IPS-20b (cell line): ENCODE measurements around the gene USP10.
A peak's percentile ranks its signal among the peaks of the same experiment; 100 is the strongest.
"Not testable (repeated sequence)": the region's sequence is repeated elsewhere in the genome, so short reads cannot be mapped to it uniquely, and the experiment has no call there.

Source experiments
- H3K27ac ChIP-seq: one replicate; pipeline ENCODE4 v1.5.1; 2013; ENCODE audit warnings: low read length
- H3K27me3 ChIP-seq: 2 replicates; pipeline ENCODE4 v1.6.1; 2013; ENCODE audit warnings: mild to moderate bottlenecking, low read length, inconsistent platforms; ENCODE audit not compliant: insufficient read depth
- H3K36me3 ChIP-seq: 2 replicates; pipeline ENCODE4 v1.6.1; 2013; ENCODE audit warnings: low read depth, mild to moderate bottlenecking, inconsistent platforms, low read length, moderate library complexity; ENCODE audit not compliant: insufficient read depth
- H3K4me1 ChIP-seq: 2 replicates; pipeline ENCODE4 v1.6.1; 2013; ENCODE audit warnings: mild to moderate bottlenecking, control low read depth, inconsistent platforms, low read length, moderate library complexity; ENCODE audit not compliant: insufficient read depth
- H3K4me3 ChIP-seq: 2 replicates; pipeline ENCODE4 v1.5.1; 2013; ENCODE audit warnings: mild to moderate bottlenecking, low read length, inconsistent platforms
- H3K9ac ChIP-seq: 2 replicates; pipeline ENCODE4 v1.6.1; 2013; ENCODE audit warnings: low read depth, mild to moderate bottlenecking, inconsistent platforms, low read length, moderate library complexity
- H3K9me3 ChIP-seq: 2 replicates; pipeline ENCODE4 v1.6.1; 2013; ENCODE audit warnings: mild to moderate bottlenecking, low read depth, low read length, inconsistent platforms; ENCODE audit not compliant: insufficient read depth

The USP10 gene

DNA sequence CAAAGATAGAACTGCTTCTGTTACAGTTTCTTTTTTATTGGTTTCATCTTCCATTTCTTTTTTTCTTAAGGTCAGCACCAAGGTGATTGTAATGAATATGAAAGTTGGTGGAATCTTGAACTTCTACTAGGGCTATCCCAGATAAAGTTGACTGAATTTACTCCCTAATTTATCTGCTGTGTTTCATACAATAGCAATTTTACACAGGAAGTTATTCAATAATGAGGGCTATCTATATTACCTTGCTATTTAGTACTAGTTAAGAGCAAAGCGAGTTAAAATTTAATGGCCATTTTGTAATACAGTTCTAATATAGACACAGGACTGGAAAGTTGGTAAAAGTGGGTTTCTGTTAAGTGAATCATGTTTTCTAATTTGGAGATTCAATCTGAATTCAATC lies 24.1 kb downstream of the USP10 start:
- Histone ChIP-seq H3K4me3 (no peak overlapping the region), H3K27me3 (no peaks in the 10 kb centered on the region), H3K9me3 (no peaks in the 10 kb centered on the region), H3K36me3 (peaks cover 9% of the 10 kb centered on the region; the same call in 1 of the 2 replicates), H3K4me1 (peaks cover 45% of the 10 kb centered on the region), H3K9ac (no peak overlapping the region), H3K27ac (no peak overlapping the region)

DNA sequence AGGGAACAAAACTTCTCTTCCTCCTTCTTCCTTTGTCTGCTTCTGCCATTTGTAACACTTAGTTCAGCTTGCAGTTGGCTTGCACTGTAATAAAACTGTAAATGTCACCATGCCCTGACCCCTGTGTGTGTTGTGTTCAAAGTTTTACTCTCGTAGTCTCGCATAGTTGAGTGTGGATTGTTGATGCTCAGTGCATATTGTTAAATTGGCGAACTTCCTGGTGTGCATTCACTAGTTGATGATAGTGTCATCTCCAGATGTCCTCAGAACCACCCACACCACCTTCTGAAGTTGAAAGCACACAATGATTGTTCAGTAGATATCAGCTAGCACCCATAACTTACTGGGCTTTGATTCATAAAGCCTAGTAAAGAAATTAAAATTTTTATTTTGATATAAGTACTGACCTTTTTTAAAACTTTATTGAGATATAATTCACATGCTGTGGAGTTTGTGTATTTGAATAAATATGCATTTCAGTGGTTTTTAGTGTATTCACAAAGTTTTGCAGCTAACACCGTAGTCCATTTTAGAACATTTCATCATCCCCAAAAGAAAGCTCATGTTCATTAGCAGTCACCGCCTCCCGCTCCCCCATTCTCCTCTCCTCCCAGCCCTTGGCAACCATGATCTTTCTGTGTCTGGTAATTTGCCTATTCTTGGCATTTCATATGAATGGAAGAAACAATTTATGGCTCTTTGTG lies 25.0 kb downstream of the USP10 start:
- H3K9ac ChIP-seq = no peak overlapping the region; the same call in 1 of the 2 replicates
- peaks cover 5% of the 10 kb centered on the region; the same call in 1 of the 2 replicates for H3K36me3 ChIP-seq
- no peaks in the 10 kb centered on the region for H3K27me3 ChIP-seq
- no peak overlapping the region for H3K4me3 ChIP-seq
- H3K27ac ChIP-seq = no peak overlapping the region
- H3K9me3 ChIP-seq = no peaks in the 10 kb centered on the region
- H3K4me1 ChIP-seq = peaks cover 53% of the 10 kb centered on the region

DNA sequence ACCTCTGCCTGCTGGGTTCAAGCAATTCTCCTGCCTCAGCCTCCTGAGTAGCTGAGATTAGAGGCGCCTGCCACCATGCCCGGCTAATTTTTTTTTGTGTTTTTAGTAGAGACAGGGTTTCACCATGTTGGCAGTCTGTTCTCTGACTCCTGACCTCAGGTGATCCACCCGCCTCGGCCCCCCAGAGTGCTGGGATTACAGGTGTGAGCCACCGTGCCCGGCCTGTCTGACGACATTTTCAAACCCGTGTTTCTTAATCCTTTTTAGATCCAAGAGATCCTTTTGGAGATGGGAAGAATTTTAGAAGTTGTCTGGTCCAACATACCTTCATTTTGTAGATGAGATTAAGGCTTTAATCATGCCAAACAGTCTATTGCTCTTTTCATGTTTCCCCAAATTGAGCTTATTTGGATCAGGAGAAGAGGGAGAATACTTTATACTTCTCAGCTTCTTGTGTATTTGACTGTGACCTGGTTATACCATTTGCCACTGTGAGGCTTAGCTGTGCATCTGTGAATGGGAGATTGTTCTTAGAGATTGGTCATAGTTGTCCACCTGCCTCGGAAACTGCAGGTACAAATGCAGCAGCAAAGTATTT lies 25.8 kb downstream of the USP10 start:
- H3K27ac ChIP-seq = no peak overlapping the region
- H3K27me3 ChIP-seq = no peaks in the 10 kb centered on the region
- H3K9me3 ChIP-seq = no peaks in the 10 kb centered on the region
- peaks cover 59% of the 10 kb centered on the region for H3K4me1 ChIP-seq
- no peak overlapping the region; the same call in 1 of the 2 replicates for H3K9ac ChIP-seq
- H3K36me3 ChIP-seq = peaks cover 5% of the 10 kb centered on the region; the same call in 1 of the 2 replicates
- 0 out of 2 replicates have a peak overlapping the region, but pooled peaks have one; percentile 4 for H3K4me3 ChIP-seq

DNA sequence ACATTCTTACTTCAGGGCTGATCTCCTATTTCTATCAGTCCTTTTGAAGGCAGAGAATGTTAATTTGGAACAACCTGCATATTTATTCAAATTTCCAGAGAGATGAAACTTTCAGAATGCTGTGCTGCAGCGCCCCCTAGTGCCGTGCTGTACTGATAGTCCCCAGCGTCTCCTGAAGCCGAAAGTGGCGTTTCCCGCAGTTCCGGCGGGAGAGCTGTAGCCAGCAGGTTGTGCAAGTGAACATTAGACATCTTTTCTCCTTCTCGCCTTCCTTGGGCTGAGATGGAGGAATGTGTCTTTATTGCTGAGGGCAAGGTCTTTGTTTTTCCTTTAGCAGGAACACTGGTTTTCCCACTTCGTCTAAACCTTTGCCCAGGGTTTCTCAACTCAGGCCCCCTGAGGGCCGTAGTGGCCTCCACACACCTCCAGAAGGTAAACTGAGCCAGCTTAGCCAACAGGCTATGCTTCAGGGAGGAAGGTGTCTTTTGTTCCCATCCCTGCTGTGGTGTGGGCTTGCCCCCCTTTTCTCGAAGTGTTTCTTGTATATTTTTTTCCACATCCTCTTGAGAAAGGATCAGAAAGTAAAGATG lies 26.4 kb downstream of the USP10 start:
- no peaks in the 10 kb centered on the region for H3K9me3 ChIP-seq
- H3K4me1 ChIP-seq = peaks cover 62% of the 10 kb centered on the region
- H3K36me3 ChIP-seq = peaks cover 5% of the 10 kb centered on the region; the same call in 1 of the 2 replicates
- peak overlapping the region; percentile 48; the same call in 1 of the 2 replicates for H3K9ac ChIP-seq
- H3K4me3 ChIP-seq = no peak overlapping the region
- H3K27me3 ChIP-seq = no peaks in the 10 kb centered on the region
- H3K27ac ChIP-seq = no peak overlapping the region

GRCh38 chr16:84726669-84727467 lies 27.1 kb downstream of the USP10 start:
- Histone ChIP-seq H3K4me3 (no peak overlapping the region), H3K27me3 (no peaks in the 10 kb centered on the region), H3K9ac (peak overlapping the region; percentile 48; the same call in 1 of the 2 replicates), H3K4me1 (peaks cover 65% of the 10 kb centered on the region), H3K36me3 (peaks cover 3% of the 10 kb centered on the region; the same call in 1 of the 2 replicates), H3K9me3 (no peaks in the 10 kb centered on the region), H3K27ac (no peak overlapping the region)

DNA sequence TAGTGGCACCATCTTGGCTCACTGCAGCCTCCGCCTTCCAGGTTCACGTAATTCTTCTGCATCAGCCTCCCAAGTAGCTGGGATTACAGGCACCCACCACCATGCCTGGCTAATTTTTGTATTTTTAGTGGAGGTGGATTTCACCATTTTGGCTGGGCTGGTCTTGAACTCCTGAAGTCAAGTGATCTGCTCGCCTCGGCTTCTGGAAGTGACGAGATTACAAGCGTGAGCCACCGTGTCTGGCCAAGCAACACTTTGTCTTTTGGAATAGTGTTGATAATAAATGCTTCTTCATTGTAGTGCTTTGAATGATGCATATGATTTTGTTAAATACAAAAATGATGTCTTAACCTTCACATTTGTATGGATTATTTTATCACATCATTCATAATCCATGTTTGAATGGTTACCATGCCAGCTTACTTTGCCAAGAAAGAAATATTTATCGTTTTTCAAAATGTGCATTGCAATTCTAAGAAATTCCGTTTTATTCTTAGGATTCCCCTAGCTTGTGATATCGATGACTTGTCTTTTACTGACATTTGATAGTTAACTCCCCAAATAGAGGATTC lies 29.1 kb downstream of the USP10 start:
- Histone ChIP-seq H3K36me3 (peaks cover 5% of the 10 kb centered on the region), H3K4me1 (peaks cover 72% of the 10 kb centered on the region), H3K27ac (no peak overlapping the region), H3K9me3 (no peaks in the 10 kb centered on the region), H3K4me3 (no peak overlapping the region), H3K9ac (no peak overlapping the region), H3K27me3 (no peaks in the 10 kb centered on the region)

- H3K4me3 ChIP-seq = no peak overlapping the region
Measured at GRCh38 chr16:84729716-84730320, 30.0 kb downstream of the USP10 start.

DNA sequence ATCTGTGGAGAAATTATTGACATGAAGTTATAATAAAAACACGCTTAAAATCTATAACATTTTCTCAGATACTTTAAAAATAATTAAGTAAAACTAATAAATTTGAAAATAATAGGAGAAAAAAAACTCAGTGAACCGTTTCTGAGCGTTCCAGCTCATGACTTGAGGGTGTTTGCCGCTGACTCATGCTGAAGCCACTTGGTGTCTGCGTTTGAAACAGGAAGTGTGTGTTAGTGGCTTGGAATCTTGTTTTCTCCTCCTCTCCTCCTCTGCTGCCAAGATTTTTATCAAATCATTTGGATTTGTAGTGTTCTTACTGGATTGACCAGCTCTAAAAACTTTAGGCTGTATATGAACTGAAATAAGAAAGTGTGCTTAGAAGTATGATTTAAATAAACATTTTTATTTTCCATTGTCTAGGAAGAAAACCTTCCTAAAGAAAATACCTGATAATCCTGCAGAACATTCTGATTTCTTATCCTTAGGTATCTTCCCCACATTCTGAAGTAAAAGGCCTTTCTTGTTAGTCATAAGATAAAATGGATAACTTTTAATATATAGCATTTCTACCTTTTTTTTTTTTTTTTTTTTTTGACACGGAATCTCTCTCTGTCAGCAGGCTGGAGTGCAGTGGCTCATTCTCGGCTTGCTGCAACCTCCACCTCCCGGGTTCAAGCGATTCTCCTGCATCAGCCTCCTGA lies 30.8 kb downstream of the USP10 start:
- no peak overlapping the region for H3K27ac ChIP-seq
- peaks cover 20% of the 10 kb centered on the region for H3K36me3 ChIP-seq
- H3K27me3 ChIP-seq = no peaks in the 10 kb centered on the region
- H3K4me1 ChIP-seq = peaks cover 69% of the 10 kb centered on the region
- H3K9me3 ChIP-seq = no peaks in the 10 kb centered on the region
- H3K9ac ChIP-seq = peak overlapping the region; percentile 54; the same call in 1 of the 2 replicates
- H3K4me3 ChIP-seq = no peak overlapping the region

More at GRCh38 chr16:84729716-84730320, 30.0 kb downstream of the USP10 start:
- no peaks in the 10 kb centered on the region for H3K27me3 ChIP-seq
- no peaks in the 10 kb centered on the region for H3K9me3 ChIP-seq
- H3K36me3 ChIP-seq = peaks cover 14% of the 10 kb centered on the region
- H3K27ac ChIP-seq = no peak overlapping the region
- H3K4me1 ChIP-seq = peaks cover 71% of the 10 kb centered on the region
- H3K9ac ChIP-seq = peak overlapping the region; percentile 40

DNA sequence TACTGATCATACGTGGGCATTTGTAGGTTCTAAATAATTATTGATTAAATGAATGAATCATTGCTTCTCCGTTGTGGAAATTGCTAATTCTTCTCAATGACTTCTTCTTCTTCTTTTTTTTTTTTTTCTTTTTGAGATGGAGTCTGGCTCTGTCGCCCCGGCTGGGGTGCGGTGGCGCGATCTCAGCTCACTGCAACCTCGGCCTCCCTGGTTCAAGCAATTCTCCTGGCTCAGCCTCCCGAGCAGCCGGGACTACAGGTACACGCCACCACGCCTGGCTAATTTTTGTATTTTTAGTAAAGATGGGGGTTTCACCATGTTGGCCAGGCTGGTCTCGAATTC lies 32.5 kb downstream of the USP10 start:
- not testable (repeated sequence) for H3K9ac ChIP-seq, H3K27ac ChIP-seq, H3K9me3 ChIP-seq, H3K4me3 ChIP-seq, H3K27me3 ChIP-seq
- Histone ChIP-seq H3K36me3 (peaks cover 24% of the 10 kb centered on the region), H3K4me1 (peaks cover 66% of the 10 kb centered on the region)

GRCh38 chr16:84732674-84733352 lies 33.0 kb downstream of the USP10 start:
- peak overlapping the region; percentile 51 for H3K27ac ChIP-seq
- H3K4me3 ChIP-seq = no peak overlapping the region
- H3K27me3 ChIP-seq = no peaks in the 10 kb centered on the region
- peak overlapping the region; percentile 44; the same call in 1 of the 2 replicates for H3K9ac ChIP-seq
- H3K9me3 ChIP-seq = no peaks in the 10 kb centered on the region
- peaks cover 65% of the 10 kb centered on the region for H3K4me1 ChIP-seq
- H3K36me3 ChIP-seq = peaks cover 27% of the 10 kb centered on the region
